GM12873 (cell line): ENCODE data around the gene GTF3C1.

Experiments
- TF ChIP-seq, protein P1 (sequence below): IDR thresholded peaks from 2 replicates; pipeline ENCODE4 v1.5.1; 2012; ENCODE audit warnings: low read depth, mild to moderate bottlenecking, moderate library complexity, low read length, control low read depth; ENCODE audit not compliant: insufficient read depth; ENCODE audit errors: missing control alignments

GTF3C1 gene

DNA sequence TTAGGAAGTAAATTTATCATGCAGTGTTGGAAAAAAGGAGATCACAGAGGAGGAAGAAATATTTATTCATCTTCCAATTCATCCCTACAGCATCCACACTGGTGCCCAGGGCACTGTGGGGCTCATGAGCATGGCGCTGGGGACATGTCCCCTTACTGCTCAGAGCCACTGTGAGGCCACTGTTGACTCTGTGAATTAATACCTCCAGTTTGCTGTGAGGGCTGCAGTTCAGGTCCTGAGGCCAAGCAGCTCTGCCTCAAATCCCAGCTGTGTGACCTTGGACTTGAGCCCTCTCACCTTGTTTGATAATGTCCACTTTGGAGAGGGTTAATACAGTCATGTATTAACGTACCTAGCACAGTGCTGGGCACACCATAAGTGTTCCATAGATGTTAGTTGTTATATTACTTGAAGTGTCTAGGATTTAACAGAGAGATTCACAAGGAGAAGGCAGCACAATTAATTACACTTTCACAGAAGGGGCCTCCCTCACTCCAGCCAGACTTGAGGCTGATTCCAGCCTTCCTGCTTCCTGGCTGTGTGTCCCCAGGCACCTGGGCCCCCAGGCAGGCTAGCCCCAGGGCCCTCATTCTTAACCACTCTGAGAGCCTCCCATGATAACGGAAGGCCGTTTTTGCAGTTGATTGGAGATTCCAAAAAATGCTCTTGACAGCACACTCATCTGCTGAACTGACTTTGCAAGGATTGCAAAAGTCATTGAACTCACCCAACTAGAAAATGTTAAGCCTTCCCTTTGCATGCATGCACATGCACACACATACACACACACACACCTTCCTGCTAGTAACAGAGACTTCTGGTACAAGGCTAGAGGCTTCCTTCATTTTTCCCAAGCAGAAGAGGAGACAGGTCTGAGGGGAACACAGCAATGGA lies 29.6 kb upstream of the GTF3C1 start:
- TF ChIP-seq, protein P1, sequence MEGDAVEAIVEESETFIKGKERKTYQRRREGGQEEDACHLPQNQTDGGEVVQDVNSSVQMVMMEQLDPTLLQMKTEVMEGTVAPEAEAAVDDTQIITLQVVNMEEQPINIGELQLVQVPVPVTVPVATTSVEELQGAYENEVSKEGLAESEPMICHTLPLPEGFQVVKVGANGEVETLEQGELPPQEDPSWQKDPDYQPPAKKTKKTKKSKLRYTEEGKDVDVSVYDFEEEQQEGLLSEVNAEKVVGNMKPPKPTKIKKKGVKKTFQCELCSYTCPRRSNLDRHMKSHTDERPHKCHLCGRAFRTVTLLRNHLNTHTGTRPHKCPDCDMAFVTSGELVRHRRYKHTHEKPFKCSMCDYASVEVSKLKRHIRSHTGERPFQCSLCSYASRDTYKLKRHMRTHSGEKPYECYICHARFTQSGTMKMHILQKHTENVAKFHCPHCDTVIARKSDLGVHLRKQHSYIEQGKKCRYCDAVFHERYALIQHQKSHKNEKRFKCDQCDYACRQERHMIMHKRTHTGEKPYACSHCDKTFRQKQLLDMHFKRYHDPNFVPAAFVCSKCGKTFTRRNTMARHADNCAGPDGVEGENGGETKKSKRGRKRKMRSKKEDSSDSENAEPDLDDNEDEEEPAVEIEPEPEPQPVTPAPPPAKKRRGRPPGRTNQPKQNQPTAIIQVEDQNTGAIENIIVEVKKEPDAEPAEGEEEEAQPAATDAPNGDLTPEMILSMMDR: no peak

DNA sequence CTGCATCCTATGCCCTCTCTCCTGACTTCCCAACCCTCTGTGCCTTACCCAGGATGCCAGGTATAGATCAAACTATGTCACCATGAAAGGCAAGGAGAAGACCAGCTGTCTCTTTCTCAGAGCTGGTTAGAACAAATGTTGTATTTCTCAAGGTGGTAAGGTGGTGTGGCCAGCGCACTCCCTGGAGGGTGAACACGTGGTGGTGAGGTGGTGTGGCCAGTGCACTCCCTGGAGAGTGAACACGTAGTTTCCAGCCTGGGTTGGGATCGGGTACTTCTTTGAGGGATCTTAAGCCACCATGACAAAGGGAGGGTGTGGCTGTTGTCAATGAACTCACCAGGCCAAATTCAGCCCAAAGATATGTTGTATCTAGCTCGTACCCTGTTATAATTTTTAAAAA lies 27.0 kb upstream of the GTF3C1 start:
- TF ChIP-seq, protein P1: no peak

DNA sequence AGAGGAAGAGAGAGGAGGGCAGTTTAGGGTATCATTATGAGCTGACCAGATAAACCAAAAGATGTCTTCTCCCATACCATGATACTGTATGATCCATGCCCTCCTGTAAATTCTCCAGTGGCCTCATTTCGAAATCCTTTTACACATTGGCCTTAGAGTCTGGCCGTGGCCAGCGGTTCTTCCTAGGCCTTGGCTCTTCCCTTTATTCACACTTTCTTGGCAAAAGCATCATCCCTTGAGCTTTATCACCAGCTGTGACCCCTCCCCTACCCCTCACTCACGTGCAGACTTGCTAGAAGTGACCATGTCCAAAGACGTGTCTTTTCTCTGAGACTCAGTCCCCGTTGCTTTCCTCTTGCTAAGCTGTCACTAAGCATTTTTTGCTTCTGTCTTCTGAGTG lies 23.0 kb upstream of the GTF3C1 start:
- TF ChIP-seq, protein P1: no peak

DNA sequence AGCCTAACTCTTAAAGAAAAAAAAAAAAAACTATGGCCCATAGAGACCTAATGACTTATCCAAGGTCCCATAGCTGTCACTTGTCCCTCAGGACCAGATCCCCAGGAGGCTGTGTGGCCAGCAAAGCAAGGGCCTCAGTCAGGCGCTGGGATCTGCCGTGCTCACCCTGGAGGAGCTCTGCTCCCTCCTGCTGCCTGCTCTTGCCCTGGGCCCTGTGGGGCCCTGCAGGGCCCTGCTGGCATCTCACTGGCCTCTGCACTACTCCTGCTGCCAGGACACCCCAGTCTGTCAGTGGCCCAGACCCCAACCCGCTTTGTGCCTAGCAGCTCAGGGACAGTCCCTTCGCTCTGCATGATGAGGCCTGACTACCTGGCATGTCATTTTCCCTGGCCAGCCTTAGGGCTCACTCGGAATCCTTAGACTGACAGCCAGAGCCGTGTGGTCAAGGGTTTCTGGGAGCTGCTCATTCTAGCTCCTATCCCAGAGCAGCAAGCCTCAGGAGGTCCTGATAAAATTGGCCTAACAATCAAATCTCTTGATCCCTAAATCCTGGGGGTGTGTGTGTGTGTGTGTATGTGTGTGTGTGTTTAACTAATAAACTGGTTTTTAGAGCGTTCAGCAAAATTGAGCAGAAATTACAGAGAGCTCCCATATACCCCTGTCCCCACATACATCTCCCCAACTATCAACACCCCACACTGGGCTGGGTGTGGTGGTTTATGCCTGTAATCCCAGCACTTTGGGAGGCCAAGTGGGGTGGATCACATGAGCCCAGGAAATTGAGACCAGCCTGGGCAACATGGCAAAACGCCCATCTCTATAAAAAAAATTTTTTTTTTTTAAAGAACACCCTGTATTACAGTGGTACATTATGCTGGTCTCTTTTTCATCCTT lies 22.0 kb upstream of the GTF3C1 start:
- TF ChIP-seq, protein P1: no peak

DNA sequence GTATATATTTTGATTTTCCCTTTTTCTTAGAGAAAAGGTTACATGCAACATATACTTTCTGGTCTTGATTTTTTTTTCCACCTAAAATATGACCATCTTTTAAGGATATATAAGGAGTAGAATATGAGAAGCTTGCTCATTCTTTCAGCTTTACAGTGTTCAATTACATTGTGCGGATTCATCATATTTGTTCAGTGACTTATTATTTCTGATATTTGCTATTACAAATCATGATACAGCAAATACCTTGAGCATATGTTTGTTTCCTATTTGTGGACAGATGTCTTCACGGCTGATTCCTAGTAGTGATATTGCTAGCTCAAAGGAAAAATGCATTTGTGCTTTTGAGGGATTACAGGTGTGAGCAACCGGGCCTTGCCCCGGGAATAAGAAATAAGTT lies 18.4 kb upstream of the GTF3C1 start:
- TF ChIP-seq, protein P1: no peak

DNA sequence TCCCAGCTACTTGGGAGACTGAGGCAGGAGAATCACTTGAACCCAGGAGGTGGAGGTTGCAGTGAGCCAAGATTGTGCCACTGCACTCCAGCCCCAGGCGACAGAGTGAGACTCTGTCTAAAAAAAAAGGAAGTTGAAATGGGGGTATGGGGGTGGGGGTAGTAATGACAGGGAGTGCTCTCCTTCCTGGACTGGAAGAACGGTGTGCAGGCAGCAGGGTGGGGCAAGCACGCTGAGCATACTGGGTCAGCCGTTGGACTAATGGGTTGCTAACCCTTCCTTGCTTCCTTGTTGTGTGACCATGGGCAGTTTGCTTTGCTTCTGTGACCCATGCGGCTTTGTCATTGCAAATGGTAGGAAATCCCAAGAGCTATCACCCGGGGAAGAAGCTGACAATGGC lies 16.7 kb upstream of the GTF3C1 start:
- TF ChIP-seq, protein P1: no peak

DNA sequence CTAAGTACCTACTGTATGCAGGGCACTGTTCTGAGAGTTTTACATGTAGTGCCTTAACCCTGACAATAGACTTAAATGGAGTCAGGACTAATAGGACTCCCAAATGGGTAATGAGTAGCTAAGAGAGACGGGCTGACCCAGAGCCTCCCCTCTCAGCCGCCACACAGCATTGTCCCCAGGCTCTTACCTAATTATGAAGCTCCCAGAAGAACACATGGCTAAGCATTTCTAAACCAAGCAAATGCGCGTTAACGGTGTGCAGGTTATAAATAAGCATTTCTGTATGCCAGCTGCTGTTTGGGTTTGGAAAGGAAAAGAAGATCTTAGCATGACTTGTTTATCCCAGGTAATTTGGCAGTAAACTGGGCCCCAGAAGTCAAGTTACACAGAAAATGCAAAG lies 14.5 kb upstream of the GTF3C1 start:
- TF ChIP-seq, protein P1: no peak
